NT2/D1 (cell line): ENCODE data around the gene EPHA4.

Source experiments
- YY1 ChIP-seq: IDR thresholded peaks from 2 replicates; pipeline ENCODE4 v1.6.1; 2011; ENCODE audit not compliant: insufficient read length, insufficient read depth
- ZNF274 ChIP-seq: IDR thresholded peaks from 2 replicates; pipeline ENCODE4 v1.6.1; 2011; ENCODE audit warnings: mild to moderate bottlenecking, low read depth, low read length

- TF ChIP-seq ZNF274 (no peak), YY1 (no peak)
Observed at GRCh38 chr2:221473451-221473850, 98.7 kb downstream of the EPHA4 start.
